MM.1S (cell line): ENCODE data around the gene MED13.

Experiments
- DNase-seq: peaks from one replicate; pipeline ENCODE4 v3.0.0-alpha.2; 2015
- H2AFZ ChIP-seq: fragments of 300-600 bp; sonication (generic); 2 replicates; pipeline ENCODE4 v1.6.0; 2016; ENCODE audit warnings: antibody characterized with exemption, low read length
- H3F3A ChIP-seq: fragments of 300-600 bp; sonication (generic); 2 replicates; pipeline ENCODE4 v1.6.1; 2016; ENCODE audit warnings: mild to moderate bottlenecking, antibody characterized with exemption, low read length, moderate library complexity, mixed read lengths; ENCODE audit not compliant: insufficient read depth
- H3K27ac ChIP-seq: fragments of 300-600 bp; sonication (generic); 2 replicates; pipeline ENCODE4 v1.5.1; 2016; ENCODE audit warnings: mild to moderate bottlenecking, low read length
- H3K27me3 ChIP-seq: fragments of 300-600 bp; sonication (generic); replicated peaks from 2 replicates; pipeline ENCODE4 v1.6.0; 2016; ENCODE audit warnings: low read length; ENCODE audit not compliant: insufficient read depth
- H3K36me3 ChIP-seq: fragments of 300-600 bp; sonication (generic); replicated peaks from 2 replicates; pipeline ENCODE4 v1.6.1; 2016; ENCODE audit warnings: mild to moderate bottlenecking, low read length, mixed read lengths; ENCODE audit not compliant: insufficient read depth
- H3K4me1 ChIP-seq: fragments of 300-600 bp; sonication (generic); 2 replicates; pipeline ENCODE4 v1.6.1; 2016; ENCODE audit warnings: low read length, mixed read lengths
- H3K4me2 ChIP-seq: fragments of 300-600 bp; sonication (generic); 2 replicates; pipeline ENCODE4 v1.6.0; 2016; ENCODE audit warnings: low read depth, low read length
- H3K4me3 ChIP-seq: fragments of 300-600 bp; sonication (generic); 2 replicates; pipeline ENCODE4 v1.5.1; 2016; ENCODE audit warnings: low read length, mixed read lengths
- H3K79me2 ChIP-seq: fragments of 300-600 bp; sonication (generic); 2 replicates; pipeline ENCODE4 v1.6.1; 2016; ENCODE audit warnings: mixed run types, low read length, mixed read lengths
- H3K9ac ChIP-seq: fragments of 300-600 bp; sonication (generic); 2 replicates; pipeline ENCODE4 v1.6.1; 2016; ENCODE audit warnings: low read length, mixed read lengths
- H3K9me2 ChIP-seq: fragments of 300-600 bp; sonication (generic); replicated peaks from 2 replicates; pipeline ENCODE4 v1.6.1; 2016; ENCODE audit warnings: mild to moderate bottlenecking, low read length, mixed read lengths; ENCODE audit not compliant: insufficient read depth
- H3K9me3 ChIP-seq: fragments of 300-600 bp; sonication (generic); replicated peaks from 2 replicates; pipeline ENCODE4 v1.6.1; 2016; ENCODE audit warnings: mild to moderate bottlenecking, low read length, mixed read lengths; ENCODE audit not compliant: insufficient read depth
- H4K20me1 ChIP-seq: fragments of 300-600 bp; sonication (generic); 2 replicates; pipeline ENCODE4 v1.6.1; 2016; ENCODE audit warnings: mild to moderate bottlenecking, low read length, moderate library complexity, mixed read lengths; ENCODE audit not compliant: insufficient read depth
- CTCF ChIP-seq: fragments of 300-600 bp; sonication (generic); IDR thresholded peaks from 2 replicates; pipeline ENCODE4 v1.5.1; 2016; ENCODE audit warnings: antibody characterized with exemption, low read length, mixed read lengths
- EZH2 ChIP-seq: fragments of 300-600 bp; sonication (generic); optimal IDR thresholded peaks from 2 replicates; pipeline ENCODE3; 2017; ENCODE audit warnings: low read depth, mild to moderate bottlenecking, antibody characterized with exemption, low read length, mixed read lengths
- EZH2phosphoT487 ChIP-seq: fragments of 300-600 bp; sonication (generic); IDR thresholded peaks from 2 replicates; pipeline ENCODE4 v1.6.1; 2018; ENCODE audit warnings: antibody characterized with exemption, low read length

The MED13 gene

GRCh38 chr17:62092784-62093183 is 27.7 kb upstream of the MED13 start:
- H4K20me1 ChIP-seq: no peaks in the 10 kb centered on the region
- H3K9me3 ChIP-seq: no peaks in the 10 kb centered on the region
- H3K9ac ChIP-seq: no peak overlapping the region
- no peaks in the 10 kb centered on the region for H3K27me3 ChIP-seq
- no peak for TF ChIP-seq EZH2
- TF ChIP-seq EZH2phosphoT487: no peak
- TF ChIP-seq CTCF: no peak
- H3K4me1 ChIP-seq: peaks cover 3% of the 10 kb centered on the region
- no peak overlapping the region for H2AFZ ChIP-seq
- H3F3A ChIP-seq: peaks cover 2% of the 10 kb centered on the region
- H3K27ac ChIP-seq: no peak overlapping the region
- DNase-seq: no peak
- H3K79me2 ChIP-seq: no peaks in the 10 kb centered on the region
- no peak overlapping the region for H3K4me2 ChIP-seq
- H3K4me3 ChIP-seq: no peak overlapping the region
- H3K36me3 ChIP-seq: no peaks in the 10 kb centered on the region
- no peaks in the 10 kb centered on the region for H3K9me2 ChIP-seq

GRCh38 chr17:62091804-62092203 is 26.7 kb upstream of the MED13 start:
- Histone ChIP-seq H3K4me2 (no peak overlapping the region), H3K36me3 (no peaks in the 10 kb centered on the region), H3K4me3 (no peak overlapping the region), H3K9ac (no peak overlapping the region), H3K9me2 (no peaks in the 10 kb centered on the region), H3K4me1 (no peaks in the 10 kb centered on the region), H3K79me2 (no peaks in the 10 kb centered on the region), H4K20me1 (no peaks in the 10 kb centered on the region), H3K9me3 (no peaks in the 10 kb centered on the region), H3K27ac (no peak overlapping the region), H2AFZ (no peak overlapping the region), H3F3A (no peaks in the 10 kb centered on the region), H3K27me3 (no peaks in the 10 kb centered on the region)
- TF ChIP-seq CTCF (no peak), EZH2 (no peak), EZH2phosphoT487 (no peak)
- no peak for DNase-seq

GRCh38 chr17:62090868-62091267 is 25.8 kb upstream of the MED13 start:
- Histone ChIP-seq H3K4me3 (no peak overlapping the region), H3K27ac (no peak overlapping the region), H3K4me1 (no peaks in the 10 kb centered on the region), H3K27me3 (no peaks in the 10 kb centered on the region), H3K79me2 (no peaks in the 10 kb centered on the region), H3F3A (no peaks in the 10 kb centered on the region), H3K9ac (no peak overlapping the region), H3K4me2 (no peak overlapping the region), H3K36me3 (no peaks in the 10 kb centered on the region), H2AFZ (no peak overlapping the region), H4K20me1 (no peaks in the 10 kb centered on the region), H3K9me2 (no peaks in the 10 kb centered on the region), H3K9me3 (no peaks in the 10 kb centered on the region)
- no peak for DNase-seq
- TF ChIP-seq CTCF: no peak
- no peak for TF ChIP-seq EZH2phosphoT487
- TF ChIP-seq EZH2: no peak
